Suppressor macrophage (primary cell): Measurements from ENCODE around the gene PAPPA.
A peak's percentile ranks its signal among the peaks of the same experiment; 100 is the strongest.

ENCODE experiments used
- DNase-seq, 4 experiments: peaks; one replicate each; pipeline ENCODE4 v3.0.0-alpha.2; 2020 to 2022
- total RNA-seq, 17 experiments: gene quantifications; one replicate each; lab custom pipeline; 2026; ENCODE audit warnings: mixed read lengths in 6 of 17, inconsistent platforms in 3 of 17; lab: John Stamatoyannopoulos, UW

Gene PAPPA, protein sequence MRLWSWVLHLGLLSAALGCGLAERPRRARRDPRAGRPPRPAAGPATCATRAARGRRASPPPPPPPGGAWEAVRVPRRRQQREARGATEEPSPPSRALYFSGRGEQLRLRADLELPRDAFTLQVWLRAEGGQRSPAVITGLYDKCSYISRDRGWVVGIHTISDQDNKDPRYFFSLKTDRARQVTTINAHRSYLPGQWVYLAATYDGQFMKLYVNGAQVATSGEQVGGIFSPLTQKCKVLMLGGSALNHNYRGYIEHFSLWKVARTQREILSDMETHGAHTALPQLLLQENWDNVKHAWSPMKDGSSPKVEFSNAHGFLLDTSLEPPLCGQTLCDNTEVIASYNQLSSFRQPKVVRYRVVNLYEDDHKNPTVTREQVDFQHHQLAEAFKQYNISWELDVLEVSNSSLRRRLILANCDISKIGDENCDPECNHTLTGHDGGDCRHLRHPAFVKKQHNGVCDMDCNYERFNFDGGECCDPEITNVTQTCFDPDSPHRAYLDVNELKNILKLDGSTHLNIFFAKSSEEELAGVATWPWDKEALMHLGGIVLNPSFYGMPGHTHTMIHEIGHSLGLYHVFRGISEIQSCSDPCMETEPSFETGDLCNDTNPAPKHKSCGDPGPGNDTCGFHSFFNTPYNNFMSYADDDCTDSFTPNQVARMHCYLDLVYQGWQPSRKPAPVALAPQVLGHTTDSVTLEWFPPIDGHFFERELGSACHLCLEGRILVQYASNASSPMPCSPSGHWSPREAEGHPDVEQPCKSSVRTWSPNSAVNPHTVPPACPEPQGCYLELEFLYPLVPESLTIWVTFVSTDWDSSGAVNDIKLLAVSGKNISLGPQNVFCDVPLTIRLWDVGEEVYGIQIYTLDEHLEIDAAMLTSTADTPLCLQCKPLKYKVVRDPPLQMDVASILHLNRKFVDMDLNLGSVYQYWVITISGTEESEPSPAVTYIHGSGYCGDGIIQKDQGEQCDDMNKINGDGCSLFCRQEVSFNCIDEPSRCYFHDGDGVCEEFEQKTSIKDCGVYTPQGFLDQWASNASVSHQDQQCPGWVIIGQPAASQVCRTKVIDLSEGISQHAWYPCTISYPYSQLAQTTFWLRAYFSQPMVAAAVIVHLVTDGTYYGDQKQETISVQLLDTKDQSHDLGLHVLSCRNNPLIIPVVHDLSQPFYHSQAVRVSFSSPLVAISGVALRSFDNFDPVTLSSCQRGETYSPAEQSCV (N-terminal part only)
- 0 to 6.5 (median 0) reads per million in 17 experiments for total RNA-seq

DNA sequence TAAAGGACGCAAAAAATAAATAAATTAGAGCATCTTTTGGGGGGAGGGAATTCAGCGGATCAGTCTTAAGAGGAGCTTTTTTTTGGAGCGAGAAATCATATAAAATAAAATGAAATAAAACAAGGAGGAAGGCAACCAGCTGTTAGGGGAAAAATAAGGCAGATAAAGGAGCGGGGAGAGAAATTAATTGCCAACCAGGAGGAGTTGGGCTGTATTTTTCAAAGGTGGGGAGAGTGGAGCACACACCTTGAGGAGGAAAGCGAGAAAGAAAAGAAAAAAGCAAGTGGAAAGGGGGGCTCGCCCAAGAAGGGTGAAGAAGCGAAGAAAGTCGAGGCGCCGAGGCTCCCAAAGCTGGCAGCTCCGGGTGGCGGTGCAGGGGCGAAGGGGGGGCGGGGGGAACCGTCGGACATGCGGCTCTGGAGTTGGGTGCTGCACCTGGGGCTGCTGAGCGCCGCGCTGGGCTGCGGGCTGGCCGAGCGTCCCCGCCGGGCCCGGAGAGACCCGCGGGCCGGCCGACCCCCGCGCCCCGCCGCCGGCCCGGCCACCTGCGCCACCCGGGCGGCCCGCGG, at the start of gene PAPPA:
TSS of gene PAPPA (plus strand) at position 27 of the 569 bp plus-strand sequence. CDS start at position 409, 382 bp downstream.
- no peak for DNase-seq

GRCh38 chr9:116103976-116104820, 49.4 kb upstream of the PAPPA start:
- DNase-seq = no peak

GRCh38 chr9:116112236-116112635, 41.4 kb upstream of the PAPPA start:
- DNase-seq = no peak

DNA sequence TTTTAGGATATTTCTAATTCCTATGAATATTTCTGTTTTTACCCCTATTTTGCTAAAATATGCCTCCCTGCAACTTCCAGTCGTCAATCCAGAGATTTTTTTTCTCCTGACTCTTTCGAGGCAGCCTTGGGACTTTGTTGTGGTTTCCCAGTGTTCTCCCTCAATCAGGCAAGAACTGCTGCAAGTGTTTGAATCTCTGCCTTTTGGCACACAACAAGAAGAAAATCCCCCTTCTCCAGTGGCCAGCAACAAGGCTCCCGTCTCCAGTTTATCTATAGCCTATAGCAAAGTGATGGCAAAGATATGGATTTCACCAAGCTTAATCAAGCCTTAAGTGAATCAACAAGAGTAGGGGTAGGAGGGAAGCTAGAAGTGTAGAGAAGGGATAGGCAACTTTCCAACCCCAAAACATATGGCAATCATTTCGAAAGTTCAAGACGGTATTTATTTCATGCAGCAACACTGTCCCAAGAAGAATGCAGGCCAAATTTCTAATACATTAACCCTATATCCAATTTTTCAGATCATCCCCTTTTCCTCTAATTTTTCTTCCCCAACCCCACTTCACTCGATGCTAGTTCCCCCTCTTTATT, 37.7 kb upstream of the PAPPA start:
- no peak for DNase-seq

GRCh38 chr9:116116393-116116792, 37.2 kb upstream of the PAPPA start:
- DNase-seq = no peak

DNA sequence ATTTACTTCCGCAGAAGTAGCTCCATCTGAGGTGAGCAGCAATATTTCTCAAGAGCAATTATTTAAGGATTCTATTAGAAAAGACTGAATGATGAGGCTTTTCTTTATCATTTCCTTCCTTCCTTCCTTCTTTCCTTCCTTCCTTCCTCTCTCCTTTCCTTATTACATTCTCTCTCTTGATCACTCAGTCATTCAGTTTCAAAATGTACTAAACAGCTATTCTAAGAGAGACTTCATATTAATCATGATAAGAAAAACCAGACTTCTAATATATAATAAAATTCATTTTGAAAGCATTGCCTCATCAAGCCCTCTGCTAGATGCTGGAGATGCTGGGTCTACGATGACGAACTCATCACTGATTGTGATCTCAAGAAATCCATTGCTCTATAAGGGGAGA, 30.4 kb upstream of the PAPPA start:
- no peak for DNase-seq

DNA sequence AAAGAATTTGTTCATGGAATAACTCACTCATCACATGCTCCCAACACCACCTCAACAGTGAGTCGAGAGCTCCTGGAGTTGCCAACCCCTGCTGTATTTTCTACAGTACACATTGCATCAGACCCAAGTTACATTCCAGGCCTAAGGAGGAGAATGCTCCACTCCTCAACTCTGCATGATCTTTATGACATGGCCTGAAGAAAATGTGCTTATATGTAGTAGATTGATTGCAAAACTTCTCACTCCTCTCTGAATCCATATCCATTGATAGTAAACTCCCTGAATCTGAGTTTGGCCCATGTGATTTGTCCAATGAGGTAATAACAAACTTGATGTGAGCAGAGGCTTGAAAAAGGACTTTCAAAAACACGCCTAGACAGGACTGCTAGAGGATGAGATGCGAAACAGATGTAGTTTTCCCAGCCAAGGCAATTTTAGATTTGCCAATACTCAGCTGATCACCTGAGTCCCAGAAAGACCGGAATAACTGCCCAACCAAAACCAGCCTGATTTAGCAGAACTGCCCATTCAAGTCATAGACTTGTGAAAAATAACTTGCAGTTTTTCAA, 29.0 kb upstream of the PAPPA start:
- no peak for DNase-seq

DNA sequence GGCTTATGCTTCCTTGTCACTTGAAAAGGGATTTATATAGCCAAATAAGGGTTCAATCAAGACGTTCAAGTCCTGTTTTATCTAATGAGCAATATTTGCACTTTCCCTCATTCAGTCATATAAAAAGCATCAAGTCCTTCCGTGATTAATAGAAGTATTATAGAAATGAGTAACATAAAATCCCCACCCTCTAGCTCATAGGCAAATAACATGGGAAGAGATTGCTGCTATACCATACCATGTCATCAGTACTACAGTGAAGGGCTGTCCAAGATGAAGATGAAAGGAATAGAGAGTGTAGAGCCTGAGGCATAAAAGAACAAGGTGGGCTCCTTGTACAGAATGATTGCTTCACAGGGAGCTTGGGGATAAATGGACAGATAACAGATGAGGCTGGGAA, 20.4 kb upstream of the PAPPA start:
- DNase-seq = no peak

DNA sequence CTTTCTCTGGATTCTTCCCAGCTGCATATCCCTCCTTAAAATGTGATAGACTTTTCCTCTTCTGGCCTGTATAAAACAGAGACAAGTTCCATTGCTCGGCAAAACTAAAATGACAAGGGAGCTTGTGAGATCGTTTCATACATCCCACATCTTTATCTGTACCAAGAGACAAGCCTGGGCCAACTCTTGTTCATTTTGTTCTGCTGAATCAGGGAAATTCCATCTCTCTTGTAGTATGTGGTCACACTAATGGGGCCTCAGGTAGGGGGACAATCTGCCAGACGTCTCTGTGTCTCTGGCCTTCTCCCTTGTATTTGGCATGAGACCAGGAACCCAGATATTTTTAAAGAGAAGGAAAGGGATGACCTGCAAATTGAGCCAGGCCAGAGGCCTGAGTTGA, 18.6 kb upstream of the PAPPA start:
- DNase-seq = no peak

DNA sequence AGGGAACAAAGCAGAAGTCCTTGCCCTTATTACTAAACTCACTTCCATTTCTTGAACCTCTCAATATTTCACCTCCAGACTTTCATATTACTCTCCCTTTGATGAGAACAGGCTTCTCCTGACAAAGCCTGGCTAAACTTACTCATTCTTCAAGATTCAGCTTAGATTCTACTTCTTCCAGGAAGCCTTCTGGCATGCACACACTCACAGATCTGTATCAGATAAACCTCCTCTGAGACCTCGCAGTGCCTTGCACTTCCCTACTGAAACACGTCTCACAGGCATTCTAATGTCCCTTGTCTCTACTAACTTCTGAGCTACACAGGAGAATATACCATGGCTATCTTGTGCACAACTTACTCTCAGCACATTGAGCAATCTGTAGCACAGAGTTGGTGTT, 16.6 kb upstream of the PAPPA start:
- DNase-seq = no peak

DNA sequence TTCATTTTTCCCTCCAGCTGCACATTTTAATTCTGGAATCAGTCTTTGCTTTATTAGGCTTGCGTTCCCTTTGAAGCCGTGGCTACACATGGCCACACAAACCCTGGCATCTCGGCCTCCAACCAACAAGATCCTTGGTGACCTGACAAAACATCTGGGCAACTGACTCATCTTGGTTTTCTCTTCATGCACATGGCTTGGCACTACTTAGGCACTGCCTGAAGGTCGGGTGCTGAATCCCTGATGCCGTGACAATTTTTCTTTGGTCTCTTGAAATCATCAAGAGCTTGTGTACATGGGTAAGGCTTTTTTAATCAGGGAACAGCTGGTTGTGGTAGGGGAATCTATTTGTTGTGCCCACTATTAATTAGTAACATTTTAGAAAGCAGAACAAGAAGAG, 16.0 kb upstream of the PAPPA start:
- DNase-seq = no peak

DNA sequence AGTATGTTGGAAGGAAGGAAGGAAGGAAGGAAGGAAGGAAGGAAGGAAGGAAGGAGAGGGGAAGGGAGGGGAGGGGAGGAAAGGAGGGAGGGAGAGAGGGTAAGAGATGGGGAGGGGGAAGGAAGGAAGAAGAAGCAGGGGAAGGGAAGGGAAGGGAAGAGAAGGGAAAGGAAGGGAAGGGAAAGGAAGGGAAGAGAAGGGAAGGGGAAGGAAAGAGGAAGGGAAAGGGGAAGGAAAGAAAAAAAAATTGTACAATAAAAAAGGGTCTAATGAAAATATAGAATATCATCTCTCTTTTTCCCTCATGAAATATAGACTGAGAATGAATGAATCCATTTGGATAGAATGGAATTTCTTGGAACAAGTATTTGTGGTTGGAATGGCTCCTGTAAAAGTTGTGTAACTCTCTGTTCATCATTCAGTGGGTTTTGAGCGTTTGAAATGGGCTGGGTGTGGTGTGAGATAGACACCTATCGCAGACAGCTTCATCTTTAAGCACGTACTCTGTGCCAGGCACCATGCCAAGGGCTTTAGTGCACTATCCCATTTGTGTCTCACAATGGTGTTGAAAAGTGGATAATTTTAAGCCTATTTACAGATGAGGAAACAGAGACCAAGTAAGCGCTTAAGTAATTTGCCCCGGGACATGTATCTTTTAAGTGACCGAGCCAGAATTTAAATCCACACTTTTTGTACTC, 11.6 kb upstream of the PAPPA start:
- no peak for DNase-seq

GRCh38 chr9:116142706-116143492, 10.7 kb upstream of the PAPPA start:
- DNase-seq = no peak

DNA sequence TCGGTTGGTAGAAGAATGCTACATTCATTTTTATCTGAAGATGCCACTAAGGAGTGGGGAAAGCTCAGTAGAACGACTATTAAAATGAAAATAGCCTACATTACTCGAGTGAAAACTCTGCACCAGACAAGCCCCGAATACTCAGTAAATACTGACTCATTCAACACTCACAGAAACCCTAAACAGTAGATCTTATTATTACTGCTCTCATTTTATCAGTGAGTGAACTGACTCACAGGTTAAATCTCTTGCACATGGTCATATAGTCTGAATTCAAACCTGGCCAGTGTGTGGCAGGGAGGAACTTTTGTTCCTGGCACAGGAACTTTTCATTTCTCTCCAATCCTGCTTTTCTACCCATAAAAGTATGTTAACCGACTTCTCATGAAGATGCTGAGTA, 9.6 kb upstream of the PAPPA start:
- DNase-seq = no peak

DNA sequence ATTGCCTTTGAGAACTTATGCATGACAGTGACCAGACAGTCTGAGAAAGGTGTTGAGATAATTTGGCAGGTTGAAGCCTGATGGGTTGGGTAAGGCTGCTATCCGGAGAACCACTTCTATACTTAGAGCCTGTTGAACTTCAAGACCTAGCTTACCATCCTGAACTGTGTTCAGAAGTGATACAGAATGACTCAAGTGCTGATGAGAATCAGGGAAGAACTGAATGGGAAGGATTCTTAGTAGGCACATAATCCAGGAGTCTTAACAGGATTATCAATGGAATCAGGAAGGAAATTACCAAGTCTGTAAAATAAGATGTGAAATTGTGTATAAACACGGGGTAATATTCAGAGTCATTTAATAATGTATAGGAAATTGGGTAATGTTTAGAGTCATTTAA, 9.0 kb upstream of the PAPPA start:
- DNase-seq = no peak

GRCh38 chr9:116145036-116145435, 8.6 kb upstream of the PAPPA start:
- DNase-seq = no peak

- no peak for DNase-seq
These were observed 5.8 kb upstream of the PAPPA start for GRCh38 chr9:116147821-116148220.

DNA sequence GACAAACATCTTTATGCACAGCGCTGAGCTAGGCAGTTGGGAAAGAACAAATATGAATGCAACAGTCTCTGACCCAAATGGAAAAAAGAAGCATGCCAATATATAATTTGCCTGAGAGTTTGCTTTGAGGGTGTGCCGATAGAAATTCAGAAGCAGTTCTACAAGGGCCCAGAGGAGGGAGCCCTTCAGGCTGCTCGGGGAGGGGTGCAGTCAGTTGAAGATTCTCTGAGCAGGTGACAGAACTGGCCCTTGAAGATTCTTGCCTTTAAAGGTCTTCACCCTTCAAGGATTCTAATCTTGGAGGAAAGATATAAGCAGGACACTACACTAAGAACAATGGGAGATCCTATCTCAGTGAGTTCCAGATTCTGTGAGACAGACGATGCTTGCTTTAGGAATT, 3.7 kb upstream of the PAPPA start:
- peak; percentile 5 to 33 (median 20) for DNase-seq

DNA sequence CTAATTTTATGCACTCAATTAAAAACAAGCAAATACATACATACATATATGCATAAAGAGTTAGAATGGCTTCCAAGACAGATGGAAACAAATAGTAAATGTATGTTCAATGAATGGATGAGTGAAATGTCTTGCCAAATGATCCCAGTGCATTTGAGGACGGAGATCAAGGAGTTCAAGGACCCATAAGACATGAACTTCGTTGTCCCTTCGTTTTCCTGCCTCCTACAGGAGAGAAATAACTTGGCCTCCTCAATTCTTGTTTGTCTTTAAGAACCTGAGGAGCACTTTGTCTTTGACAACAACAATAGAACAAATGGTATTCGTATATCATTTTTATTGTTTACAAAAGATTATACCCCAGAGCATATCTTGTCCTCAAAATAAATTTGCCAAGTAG, 2.4 kb upstream of the PAPPA start:
- DNase-seq = no peak
